Thoracic aorta (tissue), 2 donors: ENCODE measurements around the gene CRACDL. TPM values are rescaled to one million over a fixed set of nuclear protein-coding genes. Genes with fewer than 3 reads are reported as not detected.
A peak's percentile ranks its signal among the peaks of the same experiment; 100 is the strongest.

Source experiments
- ATAC-seq: fragments of 150-250 bp; one replicate; pipeline ENCODE4 v1.8.0; 2017; ENCODE audit warnings: low read depth; ENCODE audit not compliant: insufficient number of reproducible peaks, low FRiP score
- DNase-seq: peaks from one replicate; pipeline ENCODE4 v3.0.0-alpha.2; 2020; ENCODE audit warnings: low spot score
- H3K27ac ChIP-seq, 2 donors: fragments of 200-600 bp; sonication (generic); 1 replicate in 1 of 2; 2 replicates in 1 of 2; pipeline ENCODE4 v1.5.1; 2016; ENCODE audit warnings: mild to moderate bottlenecking in 2 of 2, moderate library complexity in 2 of 2
- H3K27me3 ChIP-seq: fragments of 200-600 bp; sonication (generic); replicated peaks from 2 replicates; pipeline ENCODE4 v1.6.0; 2016; ENCODE audit warnings: mild to moderate bottlenecking; ENCODE audit not compliant: insufficient read depth
- H3K36me3 ChIP-seq: fragments of 200-600 bp; sonication (generic); one replicate; pipeline ENCODE4 v1.5.1; 2016
- H3K4me1 ChIP-seq, 2 donors: fragments of 200-600 bp; sonication (generic); 1 replicate in 1 of 2; 2 replicates in 1 of 2; pipeline versions ENCODE4 v1.5.1 to v1.6.0; 2016; ENCODE audit warnings: low read depth in 2 of 2, mild to moderate bottlenecking in 1 of 2; ENCODE audit not compliant: control insufficient read depth in 1 of 2
- H3K4me3 ChIP-seq: fragments of 200-600 bp; sonication (generic); 2 replicates; pipeline ENCODE4 v1.5.1; 2016; ENCODE audit warnings: mild to moderate bottlenecking
- H3K9me3 ChIP-seq: fragments of 200-600 bp; sonication (generic); 2 replicates; pipeline ENCODE4 v1.5.1; 2016
- CTCF ChIP-seq: fragments of 200-600 bp; sonication (generic); IDR thresholded peaks from one replicate; pipeline ENCODE4 v1.5.1; 2019; ENCODE audit warnings: antibody characterized with exemption
- total RNA-seq, 2 donors: library from RNA; depleted of rRNA; stranded (reverse); fragments of >200 nt; gene quantifications; one replicate each; pipeline versions ENCODE4 v1.1.0 to v1.2.3, GENCODE V29; 2016

Gene CRACDL
- total RNA-seq, 2 donors from 2014 or later: 1.9 to 5.9 TPM

DNA sequence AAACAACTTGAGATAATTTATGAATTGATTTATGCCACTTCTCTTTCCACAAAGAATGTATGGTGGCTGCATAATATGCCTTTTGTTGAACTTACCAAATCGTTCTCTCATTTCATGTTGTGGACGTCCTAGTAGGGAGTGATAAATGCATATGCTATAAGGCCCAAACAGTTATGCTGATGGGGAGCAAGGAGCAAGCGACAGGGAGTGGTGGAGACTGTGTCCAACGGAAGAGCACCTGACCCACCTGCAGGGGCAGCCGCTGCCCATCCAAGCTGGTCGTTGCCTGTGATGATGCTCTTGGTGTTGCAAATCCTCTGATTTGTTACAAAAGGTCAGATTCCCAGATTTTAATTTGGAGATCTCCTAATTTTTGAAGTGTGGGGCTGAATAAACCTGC, 174.1 kb downstream of the CRACDL start:
- DNase-seq (no peak), ATAC-seq (no peak)
- Histone ChIP-seq H3K4me1 (peaks cover 16 to 21% of the 10 kb centered on the region in 2 donors), H3K27ac (no peak overlapping the region), H3K36me3 (no peaks in the 10 kb centered on the region), H3K27me3 (no peaks in the 10 kb centered on the region), H3K4me3 (no peak overlapping the region), H3K9me3 (no peaks in the 10 kb centered on the region)
- TF ChIP-seq CTCF: no peak

DNA sequence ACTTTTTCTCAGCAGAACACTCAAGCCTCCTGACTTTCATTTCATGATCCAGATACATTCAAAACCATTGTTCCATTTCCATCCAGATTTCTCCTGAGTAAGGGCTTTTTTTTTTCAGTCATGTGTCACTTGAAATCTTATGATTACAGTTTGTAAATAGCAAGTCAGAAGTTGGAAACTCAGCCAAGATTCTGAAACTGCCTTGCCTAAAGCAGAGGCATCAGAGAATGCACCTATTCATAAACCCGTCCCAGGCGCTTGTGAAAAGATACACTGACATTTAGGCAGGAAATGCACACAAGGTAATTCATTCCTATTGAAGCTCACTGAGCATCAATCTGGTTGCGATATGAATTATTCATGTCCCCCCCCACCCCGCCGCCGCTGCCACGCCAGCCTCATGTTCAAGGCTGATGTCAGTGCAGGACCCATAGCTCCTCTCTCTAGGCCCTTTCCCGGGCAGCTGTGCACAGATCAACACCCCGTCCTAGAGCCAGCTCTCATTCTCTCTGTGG, 174.7 kb downstream of the CRACDL start:
- no peak overlapping the region for H3K27ac ChIP-seq
- ATAC-seq: no peak

DNA sequence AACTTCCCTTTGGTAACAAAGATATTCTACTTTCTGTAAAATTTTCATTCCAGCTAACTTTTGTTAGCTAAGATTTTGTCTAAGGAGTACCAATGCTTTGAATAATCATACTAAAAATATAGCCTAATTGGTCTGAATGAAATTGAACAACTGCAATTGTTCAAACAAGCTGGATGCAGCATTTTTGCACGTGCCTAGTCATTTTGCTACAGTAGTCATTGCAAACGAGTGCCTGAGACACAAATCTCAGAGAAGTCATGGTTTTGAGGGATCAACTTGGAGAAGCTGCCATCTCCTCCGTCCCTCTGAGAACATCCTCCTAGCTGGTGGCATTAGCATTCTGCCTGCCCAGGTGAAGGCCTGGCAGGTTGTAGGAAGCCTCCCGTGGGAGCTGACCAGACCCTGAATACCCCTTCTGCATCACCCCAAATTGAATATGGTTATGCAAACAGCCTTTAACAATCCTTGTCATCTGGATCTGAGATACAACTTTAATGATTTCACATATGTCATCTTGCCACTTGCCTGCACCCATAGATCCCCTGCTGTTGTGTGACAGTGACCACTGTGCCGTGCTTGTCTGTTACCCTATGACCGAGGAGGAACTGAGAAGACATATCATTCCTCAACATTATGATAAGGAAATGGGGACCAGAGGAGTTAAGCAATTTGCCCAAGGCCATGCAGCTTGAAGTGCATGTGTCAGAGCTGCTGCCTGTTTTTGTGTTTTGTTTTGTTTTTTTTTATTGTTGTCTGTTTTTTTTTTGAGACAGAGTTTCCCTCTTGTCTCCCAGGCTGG, 176.0 kb downstream of the CRACDL start:
- DNase-seq (no peak), ATAC-seq (no peak)
- Histone ChIP-seq H3K4me3 (no peak overlapping the region), H3K27me3 (no peaks in the 10 kb centered on the region), H3K9me3 (no peaks in the 10 kb centered on the region), H3K4me1 (peaks cover 16 to 21% of the 10 kb centered on the region in 2 donors), H3K36me3 (no peaks in the 10 kb centered on the region), H3K27ac (no peak overlapping the region)
- TF ChIP-seq CTCF: no peak

More for the DNA sequence above, 174.7 kb downstream of the CRACDL start:
- peaks cover 16 to 21% of the 10 kb centered on the region in 2 donors for H3K4me1 ChIP-seq
- no peaks in the 10 kb centered on the region for H3K9me3 ChIP-seq
- no peak for TF ChIP-seq CTCF
- no peak for DNase-seq
- no peak overlapping the region for H3K4me3 ChIP-seq
- H3K27me3 ChIP-seq: no peaks in the 10 kb centered on the region
- H3K36me3 ChIP-seq: no peaks in the 10 kb centered on the region

DNA sequence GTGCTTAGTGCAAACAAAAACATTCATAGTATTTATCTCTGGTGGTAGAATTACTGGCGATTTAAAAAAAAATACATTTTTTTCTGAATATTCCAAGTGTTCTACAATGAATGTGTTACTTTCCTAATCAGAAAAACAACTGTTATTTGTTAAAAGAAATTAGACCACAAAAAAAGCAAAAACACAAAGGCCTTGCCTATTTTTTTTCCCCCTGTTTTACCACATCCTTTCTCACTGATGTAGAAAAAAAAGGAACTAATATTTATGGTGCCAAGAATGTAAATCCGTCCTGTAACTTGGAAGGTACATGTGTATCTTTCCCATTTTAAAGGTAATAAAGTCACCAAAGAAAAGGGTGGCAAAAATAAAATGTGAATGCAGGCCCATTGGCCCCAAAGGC, 176.7 kb downstream of the CRACDL start:
- H3K27me3 ChIP-seq: no peaks in the 10 kb centered on the region
- peak overlapping the region in 1 of 2 donors; percentile 52 for H3K27ac ChIP-seq
- no peak for TF ChIP-seq CTCF
- H3K4me3 ChIP-seq: no peak overlapping the region
- H3K4me1 ChIP-seq: peaks cover 16 to 21% of the 10 kb centered on the region in 2 donors
- no peaks in the 10 kb centered on the region for H3K9me3 ChIP-seq
- ATAC-seq: no peak
- no peaks in the 10 kb centered on the region for H3K36me3 ChIP-seq
- no peak for DNase-seq

DNA sequence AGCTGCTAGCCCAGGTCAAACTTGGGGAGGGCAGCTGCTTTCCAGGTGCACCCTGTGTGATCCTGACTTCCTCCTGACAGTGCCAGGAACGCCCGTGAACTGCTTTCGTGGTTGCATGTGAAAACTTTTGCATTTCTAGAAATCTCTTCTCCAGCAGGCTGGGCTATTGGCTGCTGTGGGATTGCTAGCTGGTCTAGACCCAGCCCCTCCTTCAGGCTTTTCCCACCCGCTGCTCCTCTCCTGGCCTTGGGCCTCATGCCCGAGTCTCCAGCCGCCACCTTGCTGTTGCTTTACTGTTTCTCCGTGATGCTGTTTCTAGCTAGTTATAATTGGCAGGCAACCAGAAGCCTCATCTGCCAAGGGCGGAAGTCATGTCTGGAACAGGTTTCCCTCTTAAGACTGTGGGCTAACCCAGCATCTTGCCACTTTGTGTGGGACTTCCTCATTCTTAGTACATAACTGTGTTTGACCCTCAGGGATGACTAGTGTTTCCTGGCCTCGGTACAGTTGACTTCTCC, 178.1 kb downstream of the CRACDL start:
- peak overlapping the region; percentile 22 to 52 for H3K27ac ChIP-seq
- peak overlapping the region; percentile 48 for H3K4me3 ChIP-seq
- H3K9me3 ChIP-seq: no peaks in the 10 kb centered on the region
- TF ChIP-seq CTCF: no peak
- ATAC-seq (peak; percentile 84), DNase-seq (peak; percentile 64)
- H3K27me3 ChIP-seq: no peaks in the 10 kb centered on the region
- no peaks in the 10 kb centered on the region for H3K36me3 ChIP-seq
- H3K4me1 ChIP-seq: peaks cover 16 to 21% of the 10 kb centered on the region in 2 donors
